SH-SY5Y (cell line): ENCODE results near the gene HIBCH.

Source experiments
- GATA2 ChIP-seq: IDR thresholded peaks from 2 replicates; pipeline ENCODE4 v1.6.1; 2011; ENCODE audit warnings: mild to moderate bottlenecking, low read depth, low read length
- GATA3 ChIP-seq: IDR thresholded peaks from 2 replicates; pipeline ENCODE4 v1.6.1; 2011; ENCODE audit warnings: low read depth, mild to moderate bottlenecking, low read length, moderate library complexity

GRCh38 chr2:190178066-190178722, 141.4 kb downstream of the HIBCH start:
- TF ChIP-seq GATA3: no peak
- TF ChIP-seq GATA2: no peak
